HG03066 (cell line): ENCODE results near the gene ARMC8.

ENCODE experiments used
- ATAC-seq: cut with Tn5 transposase; IDR thresholded peaks from one replicate; pipeline ENCODE4 v1.9.1; 2021; ENCODE audit warnings: low read depth; ENCODE audit not compliant: unreplicated experiment

Gene ARMC8

DNA sequence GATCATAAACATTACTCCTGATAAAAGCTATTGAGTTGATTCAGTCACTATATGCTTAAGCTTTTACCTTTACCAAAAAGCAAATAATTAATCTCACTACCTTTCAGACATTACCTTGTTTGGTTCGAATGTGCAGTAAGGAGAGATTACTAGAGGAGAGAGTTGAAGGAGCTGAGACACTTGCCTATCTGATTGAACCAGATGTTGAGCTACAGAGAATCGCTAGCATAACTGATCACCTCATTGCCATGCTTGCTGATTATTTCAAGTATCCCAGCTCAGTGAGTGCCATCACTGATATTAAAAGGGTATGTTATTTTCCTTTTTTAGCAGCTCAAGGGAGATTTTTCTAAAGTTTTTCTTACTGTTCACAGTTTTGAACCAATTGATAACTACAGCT is 54.6 kb downstream of the ARMC8 start:
- no peak for ATAC-seq

DNA sequence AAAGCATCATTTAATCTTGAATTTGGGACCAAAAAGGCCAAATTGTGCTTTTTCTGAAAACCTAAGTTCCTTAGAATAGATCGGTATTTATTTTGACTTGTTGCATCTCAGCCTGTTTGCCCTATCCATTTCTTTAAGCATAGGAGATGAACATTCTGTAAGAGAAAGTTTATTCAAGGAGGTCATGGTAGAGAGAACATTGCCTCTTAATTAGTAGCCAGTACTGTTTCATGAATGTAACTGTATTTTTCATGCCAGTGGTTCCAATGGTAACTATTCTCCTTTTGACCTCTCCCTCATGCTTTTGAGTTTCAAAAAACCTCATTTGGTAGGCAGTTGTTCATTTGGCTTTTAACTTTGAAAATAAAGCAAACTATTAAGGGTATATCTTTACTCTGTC is 55.4 kb downstream of the ARMC8 start:
- ATAC-seq = no peak

DNA sequence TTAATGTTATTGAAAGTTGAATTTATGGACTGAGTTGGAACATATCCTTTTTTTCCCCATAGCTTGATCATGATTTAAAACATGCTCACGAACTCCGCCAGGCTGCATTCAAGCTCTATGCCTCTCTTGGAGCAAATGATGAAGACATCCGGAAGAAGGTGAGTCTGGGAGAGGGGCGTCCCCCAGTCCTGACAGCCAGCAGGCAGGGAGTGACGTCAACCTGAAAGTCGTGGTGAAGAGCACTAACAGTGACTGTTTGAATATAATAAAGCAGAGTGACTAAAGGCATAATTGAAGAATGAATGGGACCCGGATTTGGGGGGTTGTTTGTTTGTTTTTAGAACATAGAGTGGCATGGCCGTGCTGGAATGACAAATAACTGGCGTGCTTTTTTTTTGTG is 57.9 kb downstream of the ARMC8 start:
- no peak for ATAC-seq

DNA sequence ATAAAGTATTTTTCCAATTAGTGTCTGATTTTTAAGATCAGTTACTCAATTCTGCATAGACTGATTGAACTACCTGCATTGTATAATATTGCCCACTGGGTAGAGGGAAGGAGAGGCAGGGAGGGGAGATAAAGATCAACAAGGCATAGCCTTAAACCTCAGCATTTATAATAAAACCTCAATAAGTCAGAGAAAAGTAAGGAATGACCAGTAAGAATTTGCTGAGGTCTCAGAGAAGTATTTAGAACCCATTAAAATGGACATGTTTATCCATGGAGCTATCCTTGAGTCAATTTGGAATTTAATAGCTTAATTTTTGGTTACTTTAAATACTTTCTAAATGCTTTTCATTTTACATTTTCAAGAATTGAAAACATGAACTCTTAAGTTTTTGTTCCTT is 62.5 kb downstream of the ARMC8 start:
- no peak for ATAC-seq

DNA sequence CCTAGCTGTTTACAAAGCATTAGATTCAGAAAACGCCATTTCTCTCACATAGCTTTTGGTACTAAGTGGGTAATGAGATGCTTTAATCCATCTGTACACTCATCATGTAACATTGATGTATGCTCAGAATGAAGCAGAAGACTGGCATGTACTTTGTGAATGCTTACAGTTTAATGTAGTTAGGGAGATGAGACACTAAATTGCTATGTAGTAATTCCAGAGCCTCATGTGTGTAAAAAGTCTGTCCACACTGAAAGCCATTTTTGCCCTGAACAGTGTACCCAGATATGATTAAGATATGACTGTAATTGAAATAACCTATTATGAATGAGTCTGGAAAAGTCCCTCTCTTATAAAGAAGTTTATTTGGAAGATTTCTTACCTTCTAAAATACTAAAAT is 66.5 kb downstream of the ARMC8 start:
- no peak for ATAC-seq

DNA sequence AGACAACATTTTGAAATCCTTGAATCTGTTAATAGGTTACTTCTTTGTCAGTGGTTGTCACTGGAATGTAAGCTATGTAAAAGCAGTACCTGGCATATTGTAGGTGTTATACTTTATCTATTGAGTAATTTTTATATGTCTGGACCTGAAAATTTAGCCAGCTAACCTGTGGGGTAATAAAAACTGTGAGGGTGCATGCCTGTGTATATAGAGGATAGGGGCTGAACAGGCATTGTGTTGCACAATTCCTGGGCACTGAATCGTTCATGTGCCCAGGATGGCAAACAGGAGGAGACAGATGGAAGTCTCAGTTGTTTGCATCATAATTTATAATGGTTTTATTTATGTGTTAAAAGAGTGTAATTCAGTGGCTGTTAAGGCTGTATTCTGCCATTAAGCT is 67.1 kb downstream of the ARMC8 start:
- ATAC-seq = no peak

DNA sequence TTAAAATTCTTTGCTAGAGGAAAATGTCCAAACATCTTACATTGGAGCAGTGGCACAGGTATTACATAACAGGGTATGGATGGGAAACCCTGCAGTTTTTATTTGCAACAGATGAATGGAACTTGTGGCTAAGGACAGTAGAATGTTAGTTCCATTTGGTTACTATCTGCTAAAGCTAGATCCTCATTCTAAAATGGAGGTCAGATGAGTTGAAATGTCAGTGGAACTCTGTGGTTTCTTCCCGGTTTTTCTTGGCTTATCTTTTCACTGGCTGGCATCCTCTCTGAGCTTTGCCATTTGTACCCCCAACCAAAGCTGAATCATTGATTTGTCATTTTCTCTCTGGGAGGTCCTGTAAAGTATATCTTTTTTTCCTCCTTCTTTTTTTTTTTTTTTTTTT is 68.9 kb downstream of the ARMC8 start:
- no peak for ATAC-seq

DNA sequence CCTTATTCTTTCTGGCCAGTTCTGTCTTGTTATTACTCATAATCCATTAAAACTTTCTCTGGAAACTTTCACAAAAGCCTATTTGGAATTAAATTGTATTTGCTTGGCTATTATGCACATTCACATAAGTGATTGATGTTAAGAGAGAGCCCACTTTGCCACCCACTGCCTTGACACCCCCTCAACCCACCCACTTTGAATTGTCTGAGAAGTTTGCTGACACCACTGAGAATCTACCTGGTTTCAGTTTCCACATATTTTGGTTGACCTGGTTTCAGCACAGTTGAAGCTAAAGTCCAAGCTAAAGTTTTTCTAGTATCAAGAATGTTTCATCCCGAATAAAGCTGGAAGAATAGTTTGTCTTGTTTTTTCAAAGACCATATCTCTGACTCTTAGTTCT is 70.9 kb downstream of the ARMC8 start:
- no peak for ATAC-seq

DNA sequence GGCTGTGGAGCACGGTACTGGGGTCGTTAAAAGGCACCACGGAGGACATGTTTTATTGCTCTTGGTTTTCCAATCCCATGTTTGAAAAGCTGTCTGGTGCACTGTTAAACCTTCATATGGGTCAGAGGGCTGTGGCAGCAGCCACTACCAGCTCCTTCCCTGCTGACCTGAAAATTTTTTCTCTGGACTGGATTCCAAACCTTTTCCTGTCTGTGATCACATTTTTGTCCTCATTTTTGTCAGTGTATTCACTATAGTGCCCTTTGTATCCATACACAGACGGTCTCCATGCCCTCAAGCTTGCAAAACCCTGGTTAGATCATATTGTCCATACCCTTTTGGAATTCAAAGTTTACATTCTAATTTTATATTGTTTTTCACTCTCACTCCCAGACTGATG is 72.0 kb downstream of the ARMC8 start:
- no peak for ATAC-seq

DNA sequence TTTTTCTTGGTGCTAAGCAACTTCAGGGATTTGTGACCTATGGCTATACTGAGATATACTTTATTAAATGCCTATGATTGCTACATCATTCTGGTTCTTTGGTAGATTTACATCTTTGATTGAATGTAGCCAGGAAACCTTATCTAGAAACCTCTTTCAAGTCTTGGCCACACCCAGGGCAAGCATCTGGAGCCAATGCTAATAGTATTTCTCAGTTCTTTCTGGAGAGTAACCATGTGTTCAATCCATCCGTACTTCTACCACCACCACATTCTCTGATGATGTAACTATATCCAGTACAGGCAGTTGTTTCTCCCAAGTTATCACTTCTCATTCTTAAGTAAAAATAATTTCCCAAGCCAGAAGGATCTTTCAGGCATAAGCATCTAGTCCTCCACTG is 73.5 kb downstream of the ARMC8 start:
- no peak for ATAC-seq

DNA sequence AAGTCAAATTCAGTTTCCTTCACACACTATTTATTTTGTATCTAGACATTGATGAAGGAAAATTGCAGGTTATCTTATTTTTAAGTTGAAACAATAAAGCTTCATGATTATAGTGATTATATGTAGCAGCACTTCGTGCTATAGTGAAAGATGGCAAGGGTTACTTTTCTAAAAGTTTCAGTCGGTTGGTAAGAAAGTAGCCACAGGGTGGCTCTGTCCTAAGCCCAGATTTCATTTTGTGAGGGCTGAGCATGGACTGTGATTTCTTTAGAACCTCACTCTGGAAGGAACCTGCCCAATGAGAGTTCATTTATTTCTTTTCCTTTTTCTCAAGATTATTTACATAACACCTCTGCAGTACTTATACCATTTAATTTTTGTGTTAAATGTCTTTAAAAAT is 76.0 kb downstream of the ARMC8 start:
- no peak for ATAC-seq

DNA sequence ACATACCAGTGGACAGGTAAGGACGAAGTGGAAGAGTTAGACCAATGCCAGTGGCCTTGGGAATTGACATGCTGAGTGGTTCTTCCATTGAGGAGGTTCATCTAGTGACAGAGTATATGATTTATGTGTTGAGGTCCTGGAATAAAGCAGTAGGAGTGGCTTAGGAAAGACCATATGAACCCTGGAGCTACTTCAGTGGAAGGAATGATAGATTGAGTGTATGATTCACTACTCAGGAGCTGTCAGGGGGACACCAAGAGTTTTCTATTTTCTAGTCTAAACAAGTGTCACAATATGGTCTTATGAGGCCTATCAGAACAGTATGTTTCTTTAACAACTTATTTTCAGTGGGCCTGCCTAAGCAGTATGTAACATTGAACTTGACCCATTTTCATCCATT is 78.6 kb downstream of the ARMC8 start:
- no peak for ATAC-seq

DNA sequence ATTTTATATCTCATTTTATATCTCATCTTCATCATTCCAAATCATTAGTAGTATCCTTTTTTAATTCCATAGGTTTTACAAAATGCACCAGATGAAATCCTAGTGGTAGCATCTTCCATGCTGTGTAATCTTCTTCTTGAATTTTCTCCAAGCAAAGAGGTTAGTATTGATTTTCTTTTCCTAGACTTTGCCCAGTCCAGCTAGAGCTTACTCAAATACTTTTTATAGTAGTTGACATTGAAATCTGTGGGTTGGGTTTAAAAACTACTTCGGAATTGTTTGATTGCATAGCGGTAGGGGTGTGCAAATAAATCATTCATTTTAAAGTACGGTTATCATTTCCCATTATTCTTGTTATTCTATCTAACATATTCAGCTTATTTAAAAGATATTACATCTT is 80.0 kb downstream of the ARMC8 start:
- ATAC-seq = no peak

DNA sequence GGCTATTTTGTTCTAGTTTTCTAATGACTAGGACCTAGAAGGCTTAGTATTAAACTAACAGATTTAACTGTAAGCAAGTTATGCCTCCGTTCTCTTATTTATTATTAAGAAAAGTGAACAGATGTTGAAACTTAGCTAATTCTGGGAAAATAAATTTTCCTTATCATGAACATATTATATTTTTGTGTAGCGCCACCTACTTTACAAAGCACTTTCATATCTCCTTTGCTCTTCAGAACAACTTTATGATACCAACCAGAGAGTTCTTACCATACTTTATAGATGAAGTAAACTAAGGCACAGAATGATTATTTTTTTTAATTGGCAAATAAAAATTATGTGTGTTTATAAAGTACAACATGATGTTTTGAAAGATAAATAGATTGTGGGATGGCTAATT is 83.1 kb downstream of the ARMC8 start:
- no peak for ATAC-seq

DNA sequence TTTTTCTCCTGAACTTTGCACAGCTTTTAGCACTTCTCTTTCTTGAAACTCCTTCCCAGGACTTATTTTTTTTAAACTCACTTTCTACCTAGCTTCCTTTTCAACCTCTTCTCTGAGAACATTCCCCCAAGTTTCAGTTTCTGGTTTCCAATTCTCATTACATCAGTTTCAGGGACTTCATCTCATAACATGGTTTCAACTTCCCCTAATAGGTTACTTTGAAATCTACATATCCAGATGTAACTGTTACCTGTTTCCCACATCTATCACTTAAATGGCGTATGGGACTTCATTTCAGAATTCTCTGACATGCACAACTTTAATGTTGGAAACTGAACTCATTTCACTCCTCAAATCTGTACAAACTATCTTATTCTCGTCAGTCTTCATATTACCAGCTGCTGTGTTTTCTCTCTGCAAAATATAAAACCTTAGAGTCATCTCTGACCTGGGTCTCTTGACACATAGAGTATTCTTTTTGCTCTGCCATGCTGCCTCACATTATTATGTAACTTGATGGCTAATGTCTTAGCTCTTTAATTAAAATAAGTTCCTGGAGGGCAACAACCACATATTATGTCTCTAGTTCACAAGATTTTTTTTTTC is 84.2 kb downstream of the ARMC8 start:
- ATAC-seq = no peak

DNA sequence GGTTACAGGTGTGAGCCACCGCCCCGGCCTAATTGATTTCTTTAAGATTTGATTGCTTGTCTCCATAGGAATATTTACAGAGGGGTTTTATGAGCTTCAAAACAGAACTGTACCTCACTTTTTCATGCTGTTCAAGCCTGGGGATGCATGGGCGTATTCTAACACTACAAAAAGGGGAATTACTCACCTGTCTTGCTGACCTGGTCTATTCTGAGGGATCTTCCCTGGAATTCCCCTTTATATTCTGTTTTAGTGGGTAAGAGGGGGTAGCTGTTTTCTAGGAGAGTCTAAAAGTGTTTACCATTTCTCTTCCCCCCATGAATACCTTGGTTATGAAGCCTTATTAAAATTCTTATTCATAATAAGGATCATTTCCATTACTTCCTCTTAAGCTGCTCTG is 94.5 kb downstream of the ARMC8 start:
- no peak for ATAC-seq

DNA sequence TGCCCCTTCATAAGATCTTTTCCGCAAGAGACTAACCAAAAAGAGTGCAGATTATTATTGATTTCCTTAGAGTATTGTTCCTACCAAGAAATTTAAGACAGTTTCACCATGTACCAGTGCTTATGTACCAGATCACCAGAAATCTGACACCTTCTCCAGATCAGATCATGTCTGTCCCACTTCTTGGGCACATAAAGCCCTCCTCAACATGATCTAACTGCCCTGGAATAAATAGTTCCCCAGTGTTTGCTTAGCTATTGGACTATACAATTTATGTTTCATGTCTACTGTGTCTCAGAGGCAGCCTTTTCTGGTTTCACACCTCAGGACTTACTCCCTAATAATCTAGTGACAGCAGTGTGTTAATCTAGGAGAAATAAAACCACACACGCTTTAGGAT is 95.7 kb downstream of the ARMC8 start:
- no peak for ATAC-seq

DNA sequence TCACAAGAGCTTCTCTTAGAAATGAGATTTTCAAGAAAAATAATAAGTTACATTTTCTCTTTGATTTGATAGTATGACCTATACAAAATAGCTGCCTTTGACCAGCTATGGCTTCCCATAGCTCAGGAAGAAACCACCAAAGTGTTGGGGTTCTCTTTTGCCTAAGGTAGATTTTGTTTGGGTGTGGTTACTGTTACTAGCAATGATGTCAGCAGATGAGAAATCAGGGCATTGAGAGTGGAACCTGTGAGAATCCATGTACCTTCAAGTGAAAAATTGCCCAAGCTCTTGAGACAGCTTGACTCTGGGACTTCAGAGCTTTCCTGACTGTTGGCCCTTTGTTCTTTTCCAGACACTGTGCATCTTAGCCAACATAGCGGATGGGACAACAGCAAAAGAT is 97.0 kb downstream of the ARMC8 start:
- ATAC-seq = no peak

DNA sequence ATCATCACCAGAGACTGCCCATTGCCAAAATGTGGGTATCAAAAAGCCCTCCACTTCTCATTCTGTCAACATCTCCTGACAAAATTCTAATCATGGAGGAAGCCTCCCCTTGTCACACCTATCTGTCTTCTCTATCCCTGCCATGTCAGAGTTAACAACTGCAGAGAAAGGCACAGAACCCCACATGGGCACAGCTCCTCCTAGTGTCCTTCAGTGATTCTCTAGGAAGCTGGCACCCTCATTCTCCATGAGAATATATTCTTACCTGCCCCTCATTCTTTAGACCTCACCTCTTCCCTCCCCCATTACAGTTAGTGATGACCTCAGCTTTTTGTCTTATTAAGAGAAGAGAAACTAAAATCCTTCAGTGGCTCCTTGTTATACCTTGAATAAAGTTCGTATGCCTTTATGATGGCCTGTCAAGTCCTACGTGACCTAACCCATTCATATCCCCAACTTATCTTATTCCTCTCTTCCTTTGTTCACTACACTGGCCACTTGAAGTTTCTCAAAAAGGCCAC is 97.9 kb downstream of the ARMC8 start:
- no peak for ATAC-seq

DNA sequence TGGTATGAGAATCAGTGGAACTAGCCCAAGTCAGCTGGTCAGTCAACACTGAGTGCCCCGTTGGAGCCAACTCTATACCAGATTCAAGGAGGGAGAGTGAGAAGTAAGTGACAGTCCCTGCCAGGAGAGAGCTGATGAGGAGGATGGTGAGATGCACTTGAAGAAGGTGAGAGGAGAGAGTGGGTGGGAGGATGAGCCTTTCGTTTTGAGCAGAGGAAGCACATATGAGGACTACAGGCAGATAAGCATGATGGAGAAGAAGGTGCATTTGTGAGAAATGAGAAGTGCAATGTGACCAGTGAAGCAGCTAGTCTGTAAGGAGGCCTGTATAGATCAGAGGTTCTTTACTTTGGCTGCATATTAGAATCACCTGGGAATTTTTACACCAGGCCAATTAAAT is 102.2 kb downstream of the ARMC8 start:
- no peak for ATAC-seq

DNA sequence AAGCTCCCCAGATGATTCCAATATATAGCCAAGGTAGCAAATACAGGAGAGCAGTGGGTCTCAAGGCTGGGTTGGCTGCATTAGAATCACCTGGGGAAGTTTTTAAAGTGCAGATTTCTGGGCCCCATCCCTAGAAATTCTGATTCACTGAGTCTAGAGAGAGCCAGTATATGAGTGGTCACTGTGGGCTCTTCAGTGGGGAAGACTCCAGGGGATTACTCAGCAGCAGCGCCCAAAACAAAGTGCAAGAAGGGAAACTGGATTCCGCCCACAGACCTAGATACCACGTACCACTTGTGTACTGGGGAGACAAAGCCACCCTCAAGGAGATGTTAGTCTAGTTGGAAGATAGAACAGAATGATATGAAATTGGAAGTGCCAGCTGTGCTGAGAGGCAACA is 102.6 kb downstream of the ARMC8 start:
- ATAC-seq = no peak

DNA sequence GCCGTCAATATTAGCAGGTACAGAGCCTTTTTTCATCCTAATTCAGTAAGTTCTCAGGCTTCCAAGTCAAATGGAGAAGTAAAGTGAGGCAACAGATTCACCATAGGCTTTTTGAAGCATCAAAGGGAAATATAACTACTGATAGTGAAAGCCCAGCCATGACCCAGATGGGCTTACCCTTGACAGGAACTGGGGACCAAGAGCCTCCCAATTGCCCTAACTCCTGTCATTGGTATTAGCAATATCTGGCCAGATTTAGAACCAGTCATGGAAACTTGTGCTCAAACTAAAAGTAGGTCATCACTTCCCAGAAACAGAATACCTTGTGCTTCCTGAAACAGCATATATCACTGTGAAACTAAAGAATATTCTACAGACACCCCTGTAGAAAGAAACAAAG is 109.5 kb downstream of the ARMC8 start:
- no peak for ATAC-seq

DNA sequence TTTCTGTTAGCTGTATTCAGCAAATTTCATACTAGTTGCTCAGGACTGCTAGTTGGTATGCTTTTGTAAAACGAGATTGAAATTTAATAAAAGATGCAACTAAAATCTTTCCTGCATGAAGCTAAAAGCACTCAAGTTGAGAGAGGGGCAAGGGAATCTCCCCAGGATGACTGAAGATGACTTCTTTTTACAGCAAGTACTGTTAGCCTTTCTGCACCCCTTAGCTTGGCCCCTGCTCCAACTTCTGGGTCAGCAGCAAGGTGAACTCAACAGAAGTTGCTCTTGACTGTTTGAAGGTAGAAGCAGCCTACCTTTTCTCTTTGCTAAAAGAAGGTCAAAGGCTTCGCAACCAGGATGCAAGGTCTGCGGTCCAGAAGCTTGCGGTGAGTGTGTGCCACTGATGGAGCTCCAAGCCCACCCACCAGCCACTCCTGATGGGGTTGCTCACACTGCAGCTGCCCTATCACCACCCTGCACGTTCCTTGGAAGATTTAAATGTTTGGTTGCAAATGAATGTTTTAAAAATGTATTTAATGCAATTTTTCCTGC is 110.0 kb downstream of the ARMC8 start:
- no peak for ATAC-seq
